Heart right ventricle (tissue), 16 donors: ENCODE measurements around the gene FAM83E. TPM values are rescaled to one million over a fixed set of nuclear protein-coding genes. Genes with fewer than 3 reads are reported as not detected.
A peak's percentile ranks its signal among the peaks of the same experiment; 100 is the strongest.

Experiments
- ATAC-seq, 8 donors: fragments of 200-7000 bp; cut with Tn5 transposase; one replicate each; pipeline ENCODE4 v1.9.1; 2020; ENCODE audit warnings: mild to moderate bottlenecking in 8 of 8, moderate library complexity in 8 of 8, moderate number of reproducible peaks in 1 of 8
- DNase-seq, 2 donors: peaks; one replicate each; pipeline ENCODE4 v3.0.0-alpha.2; 2020
- H3K27ac ChIP-seq, 10 donors: fragments of 200-600 bp; sonication (generic) in 2 of 10; one replicate each; pipeline versions ENCODE4 v1.5.0 to v1.8.0; 2020 to 2022; ENCODE audit warnings: mild to moderate bottlenecking in 3 of 10
- H3K27me3 ChIP-seq, 7 donors: fragments of 200-600 bp; one replicate each; pipeline ENCODE4 v1.8.0; 2021 to 2022; ENCODE audit warnings: mild to moderate bottlenecking in 2 of 7
- H3K36me3 ChIP-seq, 9 donors: fragments of 200-600 bp; sonication (generic) in 1 of 9; one replicate each; pipeline versions ENCODE4 v1.5.0 to v1.8.0; 2020 to 2022; ENCODE audit warnings: mild to moderate bottlenecking in 2 of 9
- H3K4me1 ChIP-seq, 9 donors: fragments of 200-600 bp; sonication (generic) in 1 of 9; one replicate each; pipeline versions ENCODE4 v1.5.0 to v1.8.0; 2020 to 2022; ENCODE audit warnings: mild to moderate bottlenecking in 4 of 9
- H3K4me3 ChIP-seq, 10 donors: fragments of 200-600 bp; sonication (generic) in 2 of 10; one replicate each; pipeline versions ENCODE4 v1.5.0 to v1.8.0; 2020 to 2022; ENCODE audit warnings: mild to moderate bottlenecking in 7 of 10, moderate library complexity in 2 of 10
- H3K9me3 ChIP-seq, 11 donors: fragments of 200-600 bp in 10 of 11; sonication (generic) in 2 of 11; one replicate each; pipeline versions ENCODE4 v1.5.0 to v1.8.0; 2013 to 2022; ENCODE audit warnings: mild to moderate bottlenecking in 2 of 11, control low read depth in 1 of 11, moderate library complexity in 1 of 11
- WGBS, 2 donors: extraction: QIAGEN DNeasy Blood & Tissue Kit; methylation state at CpG; one replicate each; pipeline ENCODE4 v1.1.7; 2013; ENCODE audit warnings: inconsistent platforms in 1 of 2; 5-methylcytosine and 5-hydroxymethylcytosine counted together
- intact Hi-C, 10 donors: fragments of 100-400 bp; cut with DNase I; formaldehyde crosslinking; loops; one replicate each; pipeline versions ENCODE4 v1.11.1 to v1.14.2; 2022
- polyA plus RNA-seq, 2 donors: library from polyadenylated mRNA; stranded (reverse); fragments of 200-250 nt; gene quantifications; one replicate each; pipeline ENCODE4 v1.2.3, GENCODE V29; 2013
- total RNA-seq, 10 donors: library from RNA; stranded (reverse); fragmentation: NEBNext Ultra II Directional in 3 of 10; extraction: Animal tissue kit (Norgen Biotek cat#: 25700) in 3 of 10; gene quantifications; one replicate each; pipeline versions ENCODE4 v1.2.1 to v1.2.4, GENCODE V29; 2021 to 2023
- TF ChIP-seq, protein P1 (sequence below), 9 donors: fragments of 200-600 bp; sonication (generic) in 2 of 9; IDR thresholded peaks; one replicate each; pipeline versions ENCODE4 v1.5.0 to v1.8.0; 2021 to 2022; ENCODE audit warnings: antibody characterized with exemption in 9 of 9, mild to moderate bottlenecking in 5 of 9, moderate library complexity in 1 of 9
- donor health status: Arrhythmogenic right ventricular cardiomyopathy.
- donor health status: ischemic (EF 13 %, LVEDD 7.1; RV severe dilation, severe dysfunction).
- donor health status: healthy with polysubstance abuse.
- donor health status: DM: no; HTN: yes; CAD: no.
- donor health status: DM: no; HTN: no; CAD: no.
- donor health status: ischemic (EF 25% LVEDD 6.9; RV normal size, moderate dysfunction).
- donor health status: ischemic (EF 25% LVEDD 5.7; RV mildly dilated, moderate dysfunction).
- donor health status: healthy.
- donor health status: DM: yes; HTN: yes; CAD: no.
- donor health status: Ischemic cardiomyopathy.
- donor health status: ischemic (EF 35%, LVEDD 5.7; RV mildly dilated, moderate dysfunction).
- donor health status: nonischemic (EF 11% LVEDD 7.7; RV severe dilation, severe dysfunction).
- donor health status: DM: yes; HTN: yes; CAD: no.
- donor health status: PGD.
- donor health status: ischemic (EF 29% LVEDD 5.4; RV normal size, mild dysfunction).
- donor health status: nonischemic (EF 23%, LVEDD 6.1; RV moderate dilation, normal function).

FAM83E gene
- total and polyA plus RNA-seq, 12 donors, result 0.01 TPM; not detected in 11

DNA sequence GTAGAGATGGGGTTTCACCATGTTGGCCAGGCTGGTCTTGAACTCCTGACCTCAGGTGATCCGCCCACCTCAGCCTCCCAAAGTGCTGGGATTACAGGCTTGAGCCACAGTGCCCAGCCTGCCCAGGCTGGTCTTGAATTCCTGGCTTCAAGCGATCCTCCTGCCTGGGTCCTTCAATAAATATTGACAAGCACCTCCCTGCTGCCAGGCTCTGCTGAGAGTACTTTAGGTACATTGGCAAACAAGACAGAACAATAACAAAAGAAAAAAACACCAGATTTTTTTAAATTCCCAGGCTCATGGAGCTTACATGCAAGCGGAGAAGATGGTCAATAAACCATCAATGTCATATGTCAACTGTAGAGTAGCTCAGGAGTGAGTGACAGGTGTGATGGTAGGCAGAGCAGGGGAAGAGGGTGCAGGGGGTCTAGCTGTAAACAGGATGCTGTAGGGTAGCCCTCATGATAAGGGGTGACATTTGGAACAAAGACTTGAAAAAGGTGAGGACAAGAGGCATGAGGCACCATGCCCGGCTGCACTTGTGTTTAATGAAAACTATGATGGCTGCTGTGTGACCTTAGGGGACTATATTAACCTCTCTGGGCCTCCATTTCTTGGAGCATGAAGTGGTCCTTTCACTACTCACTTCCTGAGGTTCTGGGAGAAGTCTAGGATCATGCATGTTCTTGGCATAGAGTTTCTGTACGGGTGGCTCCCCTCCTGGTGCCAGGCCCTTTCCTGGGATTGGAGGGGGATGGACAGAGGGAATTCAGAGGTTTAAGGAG is 43.3 kb downstream of the FAM83E start:
- TF ChIP-seq, protein P1, sequence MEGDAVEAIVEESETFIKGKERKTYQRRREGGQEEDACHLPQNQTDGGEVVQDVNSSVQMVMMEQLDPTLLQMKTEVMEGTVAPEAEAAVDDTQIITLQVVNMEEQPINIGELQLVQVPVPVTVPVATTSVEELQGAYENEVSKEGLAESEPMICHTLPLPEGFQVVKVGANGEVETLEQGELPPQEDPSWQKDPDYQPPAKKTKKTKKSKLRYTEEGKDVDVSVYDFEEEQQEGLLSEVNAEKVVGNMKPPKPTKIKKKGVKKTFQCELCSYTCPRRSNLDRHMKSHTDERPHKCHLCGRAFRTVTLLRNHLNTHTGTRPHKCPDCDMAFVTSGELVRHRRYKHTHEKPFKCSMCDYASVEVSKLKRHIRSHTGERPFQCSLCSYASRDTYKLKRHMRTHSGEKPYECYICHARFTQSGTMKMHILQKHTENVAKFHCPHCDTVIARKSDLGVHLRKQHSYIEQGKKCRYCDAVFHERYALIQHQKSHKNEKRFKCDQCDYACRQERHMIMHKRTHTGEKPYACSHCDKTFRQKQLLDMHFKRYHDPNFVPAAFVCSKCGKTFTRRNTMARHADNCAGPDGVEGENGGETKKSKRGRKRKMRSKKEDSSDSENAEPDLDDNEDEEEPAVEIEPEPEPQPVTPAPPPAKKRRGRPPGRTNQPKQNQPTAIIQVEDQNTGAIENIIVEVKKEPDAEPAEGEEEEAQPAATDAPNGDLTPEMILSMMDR (IDR thresholded peaks at IDR 0.05), result no peak
- intact Hi-C loops, result no loop called here
- Histone ChIP-seq H3K36me3 (no peaks in the 10 kb centered on the region), H3K4me3 (no peak overlapping the region), H3K27ac (no peak overlapping the region), H3K27me3 (peaks cover 0 to 6% (median 0%) of the 10 kb centered on the region in 7 donors), H3K9me3 (no peaks in the 10 kb centered on the region), H3K4me1 (peaks cover 0 to 14% (median 8%) of the 10 kb centered on the region in 9 donors)
- DNase-seq, result no peak
- WGBS, 2 donors, result 65 to 81% methylated on average over 5 of the region's 5 CpGs
- no peak for ATAC-seq

GRCh38 chr19:48569814-48570213 is 45.1 kb downstream of the FAM83E start:
- TF ChIP-seq, protein P1 (IDR thresholded peaks at IDR 0.05), result no peak
- Histone ChIP-seq H3K4me1 (peaks cover 0 to 14% (median 8%) of the 10 kb centered on the region in 9 donors), H3K27ac (no peak overlapping the region), H3K4me3 (no peak overlapping the region), H3K27me3 (peaks cover 0 to 6% (median 0%) of the 10 kb centered on the region in 7 donors), H3K36me3 (no peaks in the 10 kb centered on the region), H3K9me3 (no peaks in the 10 kb centered on the region)
- no peak for DNase-seq
- 56 to 61% methylated on average over 11 of the region's 11 CpGs for whole genome bisulfite sequencing, 2 donors
- no peak for ATAC-seq
- intact Hi-C loops, result no loop called here

DNA sequence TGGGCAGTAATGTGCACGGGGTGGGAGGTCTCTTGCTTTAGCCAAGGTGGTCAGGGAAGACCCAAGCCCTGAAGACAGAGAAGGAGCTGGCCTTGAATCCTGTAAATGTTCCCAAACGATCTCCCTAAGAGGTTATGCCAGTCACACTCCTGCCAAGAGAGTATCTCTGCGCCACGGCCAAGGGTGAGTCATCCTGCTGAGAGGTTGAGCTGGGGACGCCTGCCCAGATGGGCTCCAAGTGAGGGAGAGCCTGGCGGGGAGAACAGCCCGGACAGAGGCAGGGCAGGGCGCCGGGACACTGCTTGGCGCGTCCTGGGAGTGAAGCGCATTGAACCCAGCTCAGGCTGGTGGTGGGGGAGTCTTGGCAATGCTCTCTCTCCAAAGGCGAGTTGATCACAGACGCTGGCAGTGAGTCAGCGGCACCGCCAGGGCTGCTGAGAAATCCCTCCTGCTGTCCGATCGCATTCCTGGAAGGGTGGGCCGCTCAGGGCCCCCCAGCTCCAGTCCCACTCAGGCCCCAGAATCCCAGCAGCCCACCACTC is 46.5 kb downstream of the FAM83E start:
- WGBS, 2 donors, result 2 to 6% methylated on average over 19 of the region's 19 CpGs
- H3K4me1 ChIP-seq, result peaks cover 0 to 14% (median 8%) of the 10 kb centered on the region in 9 donors
- no peaks in the 10 kb centered on the region for H3K36me3 ChIP-seq
- peak overlapping the region in 9 of 10 donors; percentile 16 to 76 (median 65) for H3K27ac ChIP-seq
- peak overlapping the region in 1 of 10 donors; percentile 17 for H3K4me3 ChIP-seq
- DNase-seq (peak; percentile 80 to 84), ATAC-seq (peak; percentile 95 to 100 (median 98))
- peaks cover 0 to 6% (median 0%) of the 10 kb centered on the region in 7 donors for H3K27me3 ChIP-seq
- intact Hi-C loops, result no loop called here
- no peaks in the 10 kb centered on the region for H3K9me3 ChIP-seq
- TF ChIP-seq, protein P1 (IDR thresholded peaks at IDR 0.05), result no peak

GRCh38 chr19:48565090-48565489 is 49.8 kb downstream of the FAM83E start:
- Histone ChIP-seq H3K27me3 (peaks cover 0 to 13% (median 3%) of the 10 kb centered on the region in 7 donors), H3K9me3 (no peaks in the 10 kb centered on the region), H3K36me3 (no peaks in the 10 kb centered on the region), H3K4me1 (peaks cover 0 to 14% (median 8%) of the 10 kb centered on the region in 9 donors), H3K4me3 (no peak overlapping the region), H3K27ac (no peak overlapping the region)
- TF ChIP-seq, protein P1 (IDR thresholded peaks at IDR 0.05), result no peak
- DNase-seq (no peak), ATAC-seq (no peak)
- intact Hi-C loops, result no loop called here
- WGBS, 2 donors, result 83 to 84% methylated on average over 7 of the region's 7 CpGs

Other genes starting within 250 kb of the FAM83E start
- gene KDELR1, start 223.5 kb downstream of the FAM83E start, total RNA-seq, result 10 to 100 TPM; 63.2 to 95.2 (median 73.2) TPM
- gene KDELR1, start 223.5 kb downstream of the FAM83E start, polyA plus RNA-seq, result 10 to 100 TPM; 55.1 to 96.0 TPM
- 1 to 10 TPM in 1 of 10 donors, under 1 TPM in 9; 0.04 to 1.0 (median 0.19) TPM for gene GRIN2D, start 221.4 kb downstream of the FAM83E start, total RNA-seq
- under 1 TPM; 0.22 to 0.23 TPM for gene GRIN2D, start 221.4 kb downstream of the FAM83E start, polyA plus RNA-seq
- gene GRWD1, start 169.1 kb downstream of the FAM83E start, total RNA-seq, result 10 to 100 TPM; 13.2 to 26.2 (median 17.0) TPM
- gene GRWD1, start 169.1 kb downstream of the FAM83E start, polyA plus RNA-seq, result 10 to 100 TPM in 1 of 2 donors, 1 to 10 TPM in 1; 5.6 to 22.8 TPM
- gene KCNJ14, start 159.5 kb downstream of the FAM83E start, total RNA-seq, result under 1 TPM; 0.13 to 0.52 (median 0.30) TPM
- under 1 TPM; 0.29 to 0.43 TPM for gene KCNJ14, start 159.5 kb downstream of the FAM83E start, polyA plus RNA-seq
- gene CYTH2, start 145.7 kb downstream of the FAM83E start, total RNA-seq, result 10 to 100 TPM; 25.8 to 40.4 (median 32.2) TPM
- gene CYTH2, start 145.7 kb downstream of the FAM83E start, polyA plus RNA-seq, result 10 to 100 TPM; 28.2 to 41.9 TPM
- gene LMTK3, start 103.2 kb downstream of the FAM83E start, total RNA-seq, result 1 to 10 TPM in 4 of 10 donors, under 1 TPM in 6; 0.40 to 1.3 (median 0.88) TPM
- 1 to 10 TPM in 1 of 2 donors, under 1 TPM in 1; 0.12 to 1.5 TPM for gene LMTK3, start 103.2 kb downstream of the FAM83E start, polyA plus RNA-seq
- under 1 TPM in 3 of 10 donors, not detected in 7; 0.42 to 0.70 (median 0.42) TPM for gene SULT2B1, start 62.9 kb downstream of the FAM83E start, total RNA-seq
- under 1 TPM; 0.13 to 0.44 TPM for gene SULT2B1, start 62.9 kb downstream of the FAM83E start, polyA plus RNA-seq
- not detected for gene SPACA4, start 8.3 kb downstream of the FAM83E start, total RNA-seq
- not detected for gene SPACA4, start 8.3 kb downstream of the FAM83E start, polyA plus RNA-seq
- 100 to 1,000 TPM; 493 to 753 (median 543) TPM for gene RPL18, start 4.1 kb upstream of the FAM83E start, total RNA-seq
- gene RPL18, start 4.1 kb upstream of the FAM83E start, polyA plus RNA-seq, result 1,000 to 10,000 TPM; 1,418 to 2,257 TPM
- gene SPHK2, start 4.4 kb upstream of the FAM83E start, total RNA-seq, result 10 to 100 TPM in 2 of 10 donors, 1 to 10 TPM in 8; 5.7 to 13.0 (median 7.7) TPM
- gene SPHK2, start 4.4 kb upstream of the FAM83E start, polyA plus RNA-seq, result 10 to 100 TPM in 1 of 2 donors, 1 to 10 TPM in 1; 8.7 to 15.9 TPM
- gene DBP, start 22.3 kb upstream of the FAM83E start, total RNA-seq, result 10 to 100 TPM in 8 of 10 donors, 1 to 10 TPM in 2; 2.4 to 30.0 (median 12.8) TPM
- gene DBP, start 22.3 kb upstream of the FAM83E start, polyA plus RNA-seq, result 10 to 100 TPM in 1 of 2 donors, 1 to 10 TPM in 1; 5.8 to 11.6 TPM
- 1 to 10 TPM; 1.8 to 9.6 (median 3.8) TPM for gene CA11, start 31.1 kb upstream of the FAM83E start, total RNA-seq
- 10 to 100 TPM in 1 of 2 donors, 1 to 10 TPM in 1; 3.2 to 24.5 TPM for gene CA11, start 31.1 kb upstream of the FAM83E start, polyA plus RNA-seq
- gene NTN5, start 57.9 kb upstream of the FAM83E start, total RNA-seq, result under 1 TPM in 6 of 10 donors, not detected in 4; 0.17 to 0.68 (median 0.28) TPM
- under 1 TPM; 0.17 to 0.37 TPM for gene NTN5, start 57.9 kb upstream of the FAM83E start, polyA plus RNA-seq
- not detected for gene FUT2, start 80.9 kb upstream of the FAM83E start, total RNA-seq
- under 1 TPM in 1 of 2 donors, not detected in 1; 0.07 TPM for gene FUT2, start 80.9 kb upstream of the FAM83E start, polyA plus RNA-seq
- 1 to 10 TPM; 1.9 to 7.5 (median 3.4) TPM for gene MAMSTR, start 104.6 kb upstream of the FAM83E start, total RNA-seq
- gene MAMSTR, start 104.6 kb upstream of the FAM83E start, polyA plus RNA-seq, result 1 to 10 TPM; 2.4 to 6.4 TPM
- gene RASIP1, start 125.5 kb upstream of the FAM83E start, total RNA-seq, result 10 to 100 TPM; 13.6 to 23.5 (median 15.4) TPM
- 10 to 100 TPM; 19.9 to 27.3 TPM for gene RASIP1, start 125.5 kb upstream of the FAM83E start, polyA plus RNA-seq
- gene IZUMO1, start 131.8 kb upstream of the FAM83E start, total RNA-seq, result under 1 TPM in 9 of 10 donors, not detected in 1; 0.12 to 0.95 (median 0.68) TPM
- gene IZUMO1, start 131.8 kb upstream of the FAM83E start, polyA plus RNA-seq, result 1 to 10 TPM in 1 of 2 donors, under 1 TPM in 1; 0.39 to 1.3 TPM
- gene FUT1, start 137.6 kb upstream of the FAM83E start, total RNA-seq, result 1 to 10 TPM; 1.8 to 5.7 (median 2.7) TPM
- gene FUT1, start 137.6 kb upstream of the FAM83E start, polyA plus RNA-seq, result 1 to 10 TPM; 2.2 to 5.4 TPM
- gene FGF21, start 140.4 kb upstream of the FAM83E start, total RNA-seq, result not detected
- not detected for gene FGF21, start 140.4 kb upstream of the FAM83E start, polyA plus RNA-seq
- gene BCAT2, start 196.0 kb upstream of the FAM83E start, total RNA-seq, result 10 to 100 TPM; 49.9 to 77.8 (median 65.2) TPM
- gene BCAT2, start 196.0 kb upstream of the FAM83E start, polyA plus RNA-seq, result 10 to 100 TPM; 43.7 to 96.7 TPM
- gene HSD17B14, start 221.4 kb upstream of the FAM83E start, total RNA-seq, result 1 to 10 TPM; 1.1 to 5.3 (median 3.1) TPM
- gene HSD17B14, start 221.4 kb upstream of the FAM83E start, polyA plus RNA-seq, result 1 to 10 TPM; 2.4 to 2.7 TPM